GM18502 (cell line): ENCODE data around the gene DGKQ.
"Not testable (repeated sequence)": the region's sequence is repeated elsewhere in the genome, so short reads cannot be mapped to it uniquely, and the experiment has no call there.

Experiments
- ATAC-seq: cut with Tn5 transposase; IDR thresholded peaks from one replicate; pipeline ENCODE4 v1.9.1; 2021; ENCODE audit warnings: mild to moderate bottlenecking; ENCODE audit not compliant: unreplicated experiment, poor library complexity

The DGKQ gene

DNA sequence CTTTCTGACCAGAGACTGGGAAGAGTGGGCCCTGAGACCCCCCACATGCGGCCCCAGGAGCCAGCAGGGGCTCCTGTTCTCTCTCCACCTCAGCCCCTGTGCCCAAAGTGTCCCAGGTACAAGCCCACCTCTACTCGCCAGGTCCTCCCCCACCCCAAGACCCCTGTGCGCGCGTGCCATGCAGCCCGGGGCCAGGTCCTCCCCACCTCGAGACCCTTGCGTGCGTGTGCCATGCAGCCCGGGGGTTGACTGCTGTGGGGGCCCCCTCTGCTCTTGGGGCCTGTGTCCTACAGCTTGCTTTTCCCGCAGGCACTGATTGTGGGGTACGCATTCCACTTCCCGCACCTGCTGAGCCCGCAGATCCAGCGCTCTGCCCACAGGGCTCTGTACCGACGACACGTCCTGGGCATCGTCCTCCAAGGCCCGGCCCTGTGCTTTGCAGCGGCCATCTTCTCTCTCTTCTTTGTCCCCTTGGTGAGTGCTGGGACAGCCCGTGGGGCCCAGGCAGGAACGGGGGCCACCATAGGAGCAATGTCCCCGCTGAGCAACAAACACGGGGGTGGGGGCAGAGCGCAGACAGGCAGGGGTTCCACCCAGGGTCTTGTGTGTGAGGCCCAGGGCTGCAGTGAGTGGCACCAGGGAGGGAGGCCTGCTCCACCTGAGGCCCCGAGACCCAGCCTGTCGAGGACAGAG lies 20.3 kb downstream of the DGKQ start:
- ATAC-seq = no peak

DNA sequence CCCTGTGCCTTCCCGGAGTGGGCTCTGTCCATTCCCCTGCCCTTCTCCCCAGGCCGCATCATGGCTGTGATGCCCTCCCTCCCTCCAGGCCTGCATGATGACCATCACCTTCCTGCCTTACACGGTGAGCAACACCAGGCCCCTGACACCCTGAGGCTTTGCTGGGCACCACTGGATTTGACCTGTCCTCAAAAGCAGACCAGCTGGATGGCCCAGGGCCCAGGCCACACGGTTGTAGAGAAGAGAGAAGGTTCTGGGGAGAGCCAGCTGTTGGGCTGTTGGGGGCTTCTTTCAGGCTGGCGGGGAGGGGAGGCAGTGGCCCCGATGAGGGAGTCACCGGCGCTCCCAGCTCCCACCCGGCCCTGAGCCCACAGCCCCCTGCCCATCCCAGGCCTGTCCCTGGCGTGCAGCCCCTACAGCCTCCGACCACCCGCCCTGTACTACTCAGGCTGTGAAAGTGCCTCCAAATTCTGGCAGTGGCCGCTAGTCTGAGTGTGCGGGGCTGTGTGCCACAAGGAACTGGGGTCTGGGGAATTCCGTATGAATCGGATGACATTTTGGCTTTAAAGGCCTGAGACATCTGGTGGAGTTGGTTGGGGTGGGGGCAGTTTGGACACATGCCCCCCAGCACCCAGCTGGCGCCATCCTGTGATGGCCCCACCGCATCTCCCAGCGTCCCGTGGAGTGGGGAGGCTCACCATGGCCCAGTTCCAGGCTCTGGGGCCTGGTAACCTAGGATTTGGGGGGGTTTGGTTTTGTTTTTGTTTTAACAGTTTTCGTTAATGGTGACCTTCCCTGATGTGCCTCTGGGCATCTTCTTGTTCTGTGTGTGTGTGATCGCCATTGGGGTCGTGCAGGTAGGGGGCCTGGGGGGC lies 21.5 kb downstream of the DGKQ start:
- ATAC-seq = no peak

DNA sequence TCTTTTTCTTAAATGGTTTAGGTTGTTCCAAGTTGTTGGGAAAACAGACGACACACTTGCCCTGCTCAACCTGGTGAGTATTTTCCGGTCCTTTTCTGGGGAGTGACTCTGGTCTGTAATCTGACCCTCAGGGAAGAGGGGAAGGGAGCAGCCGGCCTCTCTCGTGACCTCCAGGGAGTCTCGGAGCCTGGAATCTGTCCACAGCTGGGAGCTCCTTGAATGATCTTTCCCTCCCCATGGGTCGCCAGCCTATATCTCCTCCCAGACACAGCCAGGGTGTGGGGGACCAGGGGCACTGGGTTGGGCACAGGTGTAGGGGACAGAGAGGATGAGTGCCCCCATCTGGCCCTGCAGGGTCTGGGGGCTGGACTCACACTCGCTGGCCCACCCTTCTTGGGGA lies 22.2 kb downstream of the DGKQ start:
- no peak for ATAC-seq

DNA sequence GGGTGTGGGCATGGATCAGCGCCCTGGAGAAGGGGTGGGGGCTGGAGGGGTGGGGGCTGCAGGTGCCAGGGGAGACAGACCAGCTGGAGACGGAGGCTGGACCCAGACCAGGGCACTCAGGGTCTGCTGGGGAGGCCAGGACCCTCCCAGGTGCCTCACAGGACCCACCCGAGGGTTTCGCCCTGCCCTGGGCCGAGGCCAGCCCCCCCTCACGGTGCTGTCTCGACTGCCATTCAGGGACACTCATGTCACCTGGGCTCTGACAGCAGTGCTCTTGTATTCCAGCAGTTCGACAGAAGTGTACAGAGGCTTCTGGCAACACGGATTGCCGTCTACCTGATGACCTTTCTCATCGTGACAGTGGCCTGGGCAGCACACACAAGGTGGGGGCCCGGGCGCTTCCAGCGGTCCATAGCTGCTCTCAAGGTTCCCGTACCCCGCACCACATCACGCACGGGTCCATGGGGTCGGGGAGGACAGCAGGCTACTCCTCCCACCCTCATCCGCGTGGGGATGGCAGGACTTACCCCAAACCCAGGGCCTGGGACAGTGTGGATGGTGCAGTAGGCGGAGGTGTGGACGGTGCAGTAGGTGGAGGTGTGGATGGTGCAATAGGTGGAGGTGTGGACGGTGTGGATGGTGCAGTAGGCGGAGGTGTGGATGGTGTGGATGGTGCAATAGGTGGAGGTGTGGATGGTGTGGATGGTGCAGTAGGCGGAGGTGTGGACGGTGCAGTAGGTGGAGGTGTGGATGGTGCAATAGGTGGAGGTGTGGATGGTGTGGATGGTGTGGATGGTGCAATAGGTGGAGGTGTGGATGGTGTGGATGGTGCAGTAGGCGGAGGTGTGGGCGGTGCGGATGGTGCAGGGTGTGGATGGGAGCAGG lies 23.0 kb downstream of the DGKQ start:
- ATAC-seq = no peak

DNA sequence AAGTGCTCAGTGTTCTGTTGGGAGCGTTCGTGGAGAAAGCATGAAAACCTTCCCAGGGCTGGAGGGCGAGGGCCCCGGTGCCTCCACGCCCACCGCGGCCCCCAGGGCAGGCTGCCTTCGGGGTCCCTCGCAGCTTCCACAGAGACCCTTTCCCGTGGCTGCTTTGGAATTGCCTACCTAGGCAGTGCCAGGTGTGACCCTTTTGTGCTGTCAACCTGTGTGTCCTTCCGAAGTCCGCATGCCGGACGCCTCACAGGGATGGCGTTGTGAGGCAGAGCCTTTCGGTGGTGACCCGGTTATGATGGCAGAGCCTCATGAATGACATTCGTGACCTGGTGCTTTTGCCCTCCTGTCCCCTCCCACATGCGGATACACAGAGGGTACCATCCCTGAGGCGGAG lies 23.7 kb downstream of the DGKQ start:
- ATAC-seq = no peak

DNA sequence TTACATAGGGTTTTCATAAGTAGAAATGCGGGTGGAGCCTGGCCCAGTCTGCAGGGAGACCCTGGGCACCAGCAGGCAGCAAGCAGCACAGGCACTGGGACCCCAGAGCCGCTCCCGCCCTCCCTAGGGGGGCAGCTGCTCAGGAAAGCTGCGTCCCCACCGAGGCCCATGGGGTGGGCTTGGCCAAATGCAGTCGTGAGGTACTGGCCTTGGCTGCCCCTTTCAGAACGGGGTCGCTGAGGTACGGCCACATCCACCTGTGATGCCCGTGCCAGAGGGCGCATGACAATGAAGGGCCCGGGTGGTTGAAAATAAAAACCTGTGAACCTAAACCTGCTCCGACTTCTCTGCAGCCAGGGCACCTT lies 24.5 kb downstream of the DGKQ start:
- ATAC-seq = no peak

DNA sequence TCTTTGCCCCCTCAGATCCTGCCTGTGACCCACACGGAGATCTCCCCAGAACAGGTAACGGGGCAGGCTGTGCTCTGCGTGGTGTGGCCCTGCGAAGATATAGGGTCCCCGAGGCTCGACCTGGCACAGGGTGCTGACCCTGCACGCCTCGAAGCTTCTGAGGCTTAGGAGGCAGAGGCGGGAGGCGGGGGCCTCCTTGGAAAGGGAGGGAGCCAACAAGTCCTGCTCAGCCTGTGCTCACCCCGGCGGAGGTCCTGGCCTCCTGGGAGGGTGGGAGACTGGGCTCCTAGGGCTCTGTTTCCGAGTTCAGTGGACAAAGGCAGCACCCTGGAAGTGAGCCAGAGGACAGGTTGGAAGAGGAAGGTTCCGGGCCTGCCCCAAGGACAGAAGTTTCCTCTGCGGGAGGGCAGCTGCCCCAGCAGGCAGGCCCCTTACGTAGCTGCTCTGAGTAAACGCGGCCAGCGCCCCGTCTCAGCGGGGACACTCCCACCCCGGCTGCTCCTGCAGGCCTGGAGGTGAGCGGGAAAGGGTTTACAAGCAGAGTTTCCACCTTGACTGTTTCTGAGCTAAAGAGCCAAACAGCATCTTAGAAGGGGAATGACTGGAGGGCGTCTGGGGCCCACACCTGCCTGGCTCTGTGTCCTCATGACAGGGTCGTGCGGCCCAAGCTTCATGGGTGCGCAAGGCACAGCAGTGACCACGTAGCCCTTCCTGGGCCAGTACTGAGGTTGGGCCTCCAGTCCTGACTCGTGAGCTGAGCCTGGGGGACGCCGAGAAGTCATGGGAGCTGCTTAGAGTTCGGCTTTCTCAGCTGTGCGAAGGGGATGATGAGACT lies 25.1 kb downstream of the DGKQ start:
- no peak for ATAC-seq

DNA sequence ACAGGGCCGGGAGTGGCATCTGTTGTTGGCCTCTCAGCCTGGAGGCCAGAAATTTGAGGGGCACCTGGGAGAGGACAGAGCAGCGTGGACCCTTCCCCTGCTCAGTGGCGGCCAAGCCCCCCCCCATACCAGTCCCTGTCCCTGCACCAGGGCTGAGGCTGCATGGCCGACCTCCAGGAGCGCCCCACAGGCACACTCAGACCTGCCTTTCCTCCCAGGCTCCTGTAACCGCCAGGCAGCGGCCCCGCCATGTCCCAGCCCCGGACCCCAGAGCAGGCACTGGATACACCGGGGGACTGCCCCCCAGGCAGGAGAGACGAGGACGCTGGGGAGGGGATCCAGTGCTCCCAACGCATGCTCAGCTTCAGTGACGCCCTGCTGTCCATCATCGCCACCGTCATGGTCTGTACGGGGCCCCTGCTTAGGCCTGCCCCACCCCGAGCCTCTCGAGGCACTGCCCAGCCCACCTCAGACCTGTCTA lies 25.8 kb downstream of the DGKQ start:
- no peak for ATAC-seq

DNA sequence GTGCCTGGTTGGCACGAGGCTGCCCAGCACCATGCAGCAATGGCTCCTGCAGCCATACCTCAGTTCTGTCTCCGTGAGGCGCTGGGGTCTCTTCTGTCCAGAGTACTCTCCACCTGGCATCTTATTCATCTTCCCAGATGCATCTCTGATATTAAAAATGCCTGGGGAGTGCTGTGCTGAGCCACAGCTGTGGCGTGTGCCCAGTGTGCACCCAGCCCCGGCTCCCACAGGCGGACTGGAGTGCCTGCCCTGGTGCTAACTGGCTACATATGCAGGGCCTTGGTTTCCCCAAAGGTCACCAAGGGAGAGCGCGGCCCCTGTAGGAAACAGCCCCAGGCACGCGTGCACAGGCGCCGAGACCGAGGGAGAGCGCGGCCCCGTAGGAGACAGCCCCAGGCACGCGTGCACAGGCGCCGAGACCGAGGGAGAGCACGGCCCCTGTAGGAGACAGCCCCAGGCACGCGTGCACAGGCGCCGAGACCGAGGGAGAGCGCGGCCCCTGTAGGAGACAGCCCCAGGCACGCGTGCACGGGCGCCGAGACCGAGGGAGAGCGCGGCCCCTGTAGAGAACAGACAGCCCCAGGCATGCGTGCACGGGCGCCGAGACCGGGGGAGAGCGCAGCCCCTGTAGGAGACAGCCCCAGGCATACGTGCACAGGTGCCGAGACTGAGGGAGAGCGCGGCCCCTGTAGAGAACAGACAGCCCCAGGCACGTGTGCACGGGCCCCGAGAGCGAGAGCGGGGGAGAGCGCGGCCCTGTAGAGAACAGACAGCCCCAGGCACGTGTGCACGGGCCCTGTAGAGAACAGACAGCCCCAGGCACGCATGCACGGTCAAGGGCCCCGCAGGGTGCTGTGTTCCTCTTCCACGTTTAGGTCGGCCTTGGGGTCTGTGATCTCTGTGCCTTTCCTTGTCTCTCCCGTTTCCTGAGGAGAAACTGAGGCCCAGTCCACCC lies 26.6 kb downstream of the DGKQ start:
- ATAC-seq = no peak

DNA sequence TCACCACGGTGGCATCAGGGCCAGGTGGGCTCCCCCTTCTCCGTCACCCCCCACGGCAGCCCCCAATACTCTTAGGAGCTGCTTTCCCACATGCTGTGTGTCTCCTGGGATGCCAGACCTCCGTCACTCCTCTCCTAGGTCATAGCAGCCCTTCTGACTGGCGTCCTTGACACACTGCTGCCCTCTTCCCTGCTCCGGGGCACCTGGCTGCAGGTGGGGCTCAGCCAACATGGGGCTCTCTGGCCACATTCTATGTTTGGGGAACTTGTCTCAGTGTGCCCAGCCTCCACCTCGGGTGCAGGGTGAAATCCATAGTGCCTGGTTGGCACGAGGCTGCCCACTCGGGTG lies 27.3 kb downstream of the DGKQ start:
- no peak for ATAC-seq

DNA sequence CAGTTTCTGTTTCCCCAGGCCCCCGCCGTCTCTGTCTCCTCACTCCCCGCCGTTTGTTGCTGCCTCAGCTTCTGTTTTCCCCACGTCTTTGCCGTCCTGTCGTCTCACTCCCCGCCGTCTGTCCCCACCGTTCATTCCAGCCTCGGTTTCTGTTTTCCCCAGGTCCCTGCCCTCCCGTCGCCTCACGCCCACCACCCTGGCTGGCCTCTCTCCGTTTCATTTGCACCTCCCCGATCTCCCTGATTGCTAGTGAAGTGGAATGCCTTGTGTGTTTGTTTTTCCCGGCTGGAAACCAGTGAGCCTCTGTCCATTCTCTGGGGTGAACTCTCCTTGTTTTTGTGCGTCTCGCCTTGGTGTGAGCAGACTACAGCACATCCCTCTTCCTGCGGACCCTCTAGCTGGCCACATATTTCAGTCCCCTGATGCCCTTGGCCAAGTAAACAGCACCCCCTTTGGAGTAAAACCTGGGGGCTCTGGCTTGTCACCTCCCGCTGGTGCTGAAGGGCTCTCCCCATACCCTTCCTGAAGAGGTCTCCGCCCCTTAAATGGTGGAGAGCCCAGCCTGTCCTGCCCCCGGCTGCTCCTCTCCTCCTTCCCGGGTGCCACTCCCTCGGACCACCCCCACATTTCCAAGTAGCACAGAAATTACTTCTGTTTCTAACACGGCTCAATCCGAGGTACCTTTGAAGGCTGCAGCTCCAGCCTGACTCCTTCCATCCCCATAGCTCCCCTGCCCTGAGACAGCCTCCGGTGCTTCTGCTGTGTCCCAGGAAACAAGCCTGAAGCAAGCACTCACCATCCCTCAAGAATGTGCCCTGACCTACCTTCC lies 27.9 kb downstream of the DGKQ start:
- no peak for ATAC-seq

DNA sequence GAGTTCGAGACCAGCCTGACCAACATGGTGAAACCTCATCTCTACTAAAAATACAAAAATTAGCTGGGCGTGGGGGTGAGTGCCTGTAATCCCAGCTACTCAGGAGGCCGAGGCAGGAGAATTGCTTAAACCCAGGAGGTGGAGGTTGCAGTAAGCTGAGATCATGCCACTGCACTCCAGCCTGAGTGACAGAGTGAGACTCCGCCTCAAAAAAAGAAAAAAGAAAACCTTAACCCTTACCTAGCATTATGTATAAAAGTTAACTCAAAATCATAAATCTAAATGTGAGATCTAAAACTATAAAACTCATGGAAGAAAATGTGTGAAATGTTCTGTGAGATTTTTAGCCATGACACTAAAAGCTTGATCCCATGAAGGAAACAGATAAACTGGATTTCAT lies 33.9 kb downstream of the DGKQ start:
- ATAC-seq = not testable (repeated sequence)

DNA sequence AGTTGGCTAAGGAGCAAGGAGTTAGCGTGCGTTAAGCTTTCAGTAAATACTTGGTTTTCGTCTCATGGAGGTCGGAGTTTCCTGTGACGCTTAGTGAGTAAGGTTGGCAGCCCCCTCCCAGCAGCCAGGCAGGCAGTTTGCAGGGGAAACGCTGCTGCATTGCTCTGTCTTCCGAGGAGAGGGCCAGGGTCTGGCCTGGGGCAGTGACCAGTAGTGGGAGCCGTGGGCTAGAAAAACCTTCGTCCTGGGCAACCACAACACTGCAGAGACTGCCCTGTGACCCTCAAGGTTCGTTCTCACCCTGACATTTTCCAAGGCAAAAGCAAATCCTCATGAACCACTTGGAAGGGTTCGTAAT lies 40.7 kb downstream of the DGKQ start:
- peak; percentile 1 for ATAC-seq

DNA sequence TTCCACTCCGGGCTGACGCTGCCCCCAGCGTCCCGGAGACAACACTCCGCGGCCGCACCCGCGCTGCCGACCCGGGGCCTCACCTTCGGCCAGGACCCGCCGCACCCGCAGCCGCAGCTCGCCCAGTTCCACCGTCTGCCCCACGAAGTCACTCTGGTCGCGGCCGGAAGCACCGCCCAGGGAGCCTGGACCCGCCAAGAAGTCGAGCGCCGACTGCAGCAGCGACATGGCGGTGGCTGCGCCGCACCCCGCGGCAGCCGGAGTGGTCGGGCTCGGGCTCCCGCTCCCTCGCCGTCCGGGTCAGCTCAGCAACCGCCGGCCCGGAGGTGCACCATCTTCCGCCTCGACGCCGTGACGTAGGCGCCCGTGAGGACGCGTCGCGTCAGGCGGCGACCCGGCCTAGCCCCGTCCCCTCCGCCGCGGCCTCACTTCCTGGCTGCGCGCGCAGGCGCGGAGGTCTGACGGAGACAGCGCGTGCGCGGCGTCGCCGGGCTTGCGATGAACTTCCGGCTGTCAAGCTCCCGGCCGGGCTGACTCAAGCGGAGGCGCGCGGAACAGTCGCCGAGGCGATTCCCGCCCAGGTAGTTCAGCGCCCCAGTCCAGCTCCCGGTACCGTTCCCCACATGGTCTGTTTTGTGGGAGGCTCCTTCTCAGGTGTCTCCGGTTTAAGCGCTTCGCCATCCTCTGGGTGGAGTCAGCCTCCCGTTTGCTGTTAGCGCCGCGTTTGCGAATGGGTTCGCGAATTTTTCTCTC lies 41.2 kb downstream of the DGKQ start, which contains the start of the genes GAK and TMEM175:
Gene GAK (minus strand): TSS at position 357 of the 753 bp plus-strand sequence. CDS start 129 bp downstream, at position 228.
Gene TMEM175 (plus strand): TSS at position 501 of the 753 bp plus-strand sequence. CDS start 15,280 bp downstream, outside the sequence.
- peak; percentile 92 for ATAC-seq

DNA sequence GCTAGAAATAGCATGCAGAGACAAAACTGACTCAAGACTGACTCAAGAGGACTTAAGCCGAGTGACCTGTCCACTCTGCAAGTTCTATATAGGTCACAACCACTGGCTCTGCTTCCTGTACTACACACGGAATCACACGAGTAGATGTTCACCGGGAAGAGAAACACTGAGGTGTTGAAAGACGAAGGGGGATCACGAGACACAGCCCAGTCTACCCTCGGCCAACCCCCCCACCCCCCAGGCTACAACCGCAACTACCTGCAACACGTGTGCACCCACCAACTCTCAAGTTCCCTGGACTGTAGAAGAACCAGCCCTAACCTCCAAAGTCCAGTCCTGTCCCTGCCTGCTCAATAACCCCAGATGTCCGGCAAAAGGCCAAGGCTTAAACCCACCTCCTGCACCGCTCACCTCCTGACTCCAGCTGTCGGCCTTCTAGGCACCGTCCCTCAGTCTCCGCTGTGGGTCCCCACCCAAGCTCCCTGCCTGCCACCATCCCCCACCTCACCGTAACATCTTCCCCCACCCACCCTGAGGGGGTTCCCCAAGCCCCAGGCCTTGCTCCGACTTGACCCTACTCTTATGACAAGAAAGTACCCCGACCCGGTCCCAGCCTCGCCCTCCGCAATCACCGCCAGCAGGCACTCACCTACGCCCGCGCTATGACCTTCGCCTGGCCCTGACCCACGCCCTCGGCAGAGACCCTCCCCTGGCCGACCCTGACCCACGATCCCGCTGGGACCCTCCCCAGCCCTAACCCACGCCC lies 42.0 kb downstream of the DGKQ start:
- no peak for ATAC-seq

DNA sequence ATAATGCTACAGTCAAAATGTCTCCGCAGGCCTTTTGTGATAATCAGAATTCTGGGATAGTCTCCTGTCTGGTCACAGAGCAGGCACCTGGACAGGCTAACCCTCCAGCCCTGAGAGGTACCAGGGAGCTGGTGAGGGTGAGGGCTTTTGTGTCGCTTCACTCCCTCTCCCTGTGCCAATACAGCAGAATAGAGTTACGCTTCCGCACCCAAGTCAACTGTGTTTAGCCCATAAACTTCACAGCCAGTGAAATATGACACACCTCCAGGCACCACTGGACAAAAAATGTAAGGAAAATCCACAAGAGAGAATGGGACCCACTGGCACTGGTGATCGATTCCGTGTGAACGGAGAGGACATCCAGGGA lies 42.6 kb downstream of the DGKQ start:
- ATAC-seq = no peak
